H1 (cell line): ENCODE measurements around the gene GMEB1. TPM values are rescaled to one million over a fixed set of nuclear protein-coding genes. Genes with fewer than 3 reads are reported as not detected.

Experiments
- CTCF ChIA-PET: fragments of 300-600 bp; sonication (Branson Sonifier 250); formaldehyde crosslinking; loops from one replicate; lab custom pipeline; 2021; ENCODE audit not compliant: partially characterized antibody; lab: Charles Lee
- POLR2A ChIA-PET: fragments of 300-600 bp; sonication (Branson Sonifier 250); formaldehyde crosslinking; loops from one replicate; lab custom pipeline; 2021; ENCODE audit warnings: inconsistent platforms; ENCODE audit not compliant: partially characterized antibody; lab: Charles Lee
- DNase-seq, 2 experiments: peaks; one replicate each; pipeline versions ENCODE4 v3.0.0 to v3.0.0-alpha.2; 2010 to 2022; ENCODE audit warnings: low spot score in 2 of 2, low read depth in 1 of 2, mixed read lengths in 1 of 2
- FAIRE-seq: peaks from 2 replicates; lab custom pipeline; 2011; peaks lifted over from hg19 to GRCh38; lab: Jason Lieb, UNC
- H2AFZ ChIP-seq: 2 replicates; pipeline ENCODE4 v1.8.1; 2012; ENCODE audit warnings: low read length, inconsistent platforms
- H2AK5ac ChIP-seq: 2 replicates; pipeline ENCODE4 v1.6.1; 2013; ENCODE audit warnings: low read depth, low read length
- H2BK120ac ChIP-seq: replicated peaks from 2 replicates; pipeline ENCODE3; 2013; ENCODE audit warnings: low read depth, low read length, inconsistent platforms
- H2BK12ac ChIP-seq: 2 replicates; pipeline ENCODE4 v1.6.1; 2013; ENCODE audit warnings: low read depth, low read length
- H2BK15ac ChIP-seq: 2 replicates; pipeline ENCODE4 v1.6.1; 2013; ENCODE audit warnings: low read length
- H2BK20ac ChIP-seq: 2 replicates; pipeline ENCODE4 v1.6.1; 2013; ENCODE audit warnings: low read length
- H2BK5ac ChIP-seq: 2 replicates; pipeline ENCODE4 v1.6.1; 2013; ENCODE audit warnings: low read depth, low read length
- H3K14ac ChIP-seq: 2 replicates; pipeline ENCODE4 v1.6.1; 2013; ENCODE audit warnings: inconsistent platforms; ENCODE audit not compliant: insufficient read length
- H3K18ac ChIP-seq: 2 replicates; pipeline ENCODE4 v1.6.1; 2013; ENCODE audit warnings: low read length; ENCODE audit errors: extremely low read depth
- H3K23ac ChIP-seq: 2 replicates; pipeline ENCODE4 v1.6.1; 2013; ENCODE audit warnings: inconsistent platforms; ENCODE audit not compliant: insufficient read length
- H3K23me2 ChIP-seq: 2 replicates; pipeline ENCODE4 v1.6.1; 2013; ENCODE audit warnings: low read depth, low read length
- H3K27ac ChIP-seq: 2 replicates; pipeline ENCODE4 v1.6.1; 2011; ENCODE audit warnings: low read depth, low read length, inconsistent platforms
- H3K27me3 ChIP-seq, 4 experiments: replicated peaks in 1 of 4; 1 replicate in 1 of 4; 2 replicates in 3 of 4; pipeline versions ENCODE4 v1.6.1 to v1.8.1; 2011 to 2013; ENCODE audit warnings: low read length in 3 of 4, mild to moderate bottlenecking in 3 of 4, inconsistent platforms in 2 of 4, mixed read lengths in 2 of 4, moderate library complexity in 1 of 4; ENCODE audit not compliant: control insufficient read depth in 3 of 4, insufficient read depth in 3 of 4; ENCODE audit errors: extremely low read depth in 1 of 4
- H3K36me3 ChIP-seq, 4 experiments: 2 replicates each; pipeline versions ENCODE4 v1.6.1 to v1.8.1; 2011 to 2013; ENCODE audit warnings: mild to moderate bottlenecking in 4 of 4, low read length in 3 of 4, moderate library complexity in 2 of 4, control low read depth in 1 of 4, inconsistent platforms in 1 of 4; ENCODE audit not compliant: insufficient read depth in 4 of 4, control insufficient read depth in 2 of 4
- H3K4ac ChIP-seq: replicated peaks from 2 replicates; pipeline ENCODE3; 2013; ENCODE audit warnings: low read length, low read depth, mixed read lengths, inconsistent platforms; ENCODE audit not compliant: insufficient read length
- H3K4me1 ChIP-seq, 4 experiments: replicated peaks in 1 of 4; 1 replicate in 1 of 4; 2 replicates in 3 of 4; pipeline versions ENCODE4 v1.6.1 to v1.8.1; 2011 to 2013; ENCODE audit warnings: low read length in 3 of 4, inconsistent platforms in 2 of 4, mixed read lengths in 1 of 4; ENCODE audit not compliant: insufficient read depth in 4 of 4, control insufficient read depth in 3 of 4
- H3K4me2 ChIP-seq, 2 experiments: 2 replicates each; pipeline versions ENCODE4 v1.6.1 to v1.8.1; 2011 to 2013; ENCODE audit warnings: low read depth in 2 of 2, low read length in 2 of 2, control low read depth in 1 of 2, inconsistent platforms in 1 of 2, mild to moderate bottlenecking in 1 of 2; ENCODE audit not compliant: insufficient read depth in 1 of 2
- H3K4me3 ChIP-seq, 4 experiments: fragments of 200-600, 300-600 bp in 1 of 4; sonication (generic), shearing (Covaris generic), sonication (Bioruptor Twin) in 1 of 4; 2 replicates each; pipeline versions ENCODE4 v1.5.1 to v1.8.1; 2011 to 2016; ENCODE audit warnings: low read length in 4 of 4, low read depth in 3 of 4, control low read depth in 2 of 4, inconsistent platforms in 2 of 4, mild to moderate bottlenecking in 2 of 4, mixed read lengths in 1 of 4, moderate library complexity in 1 of 4; ENCODE audit not compliant: insufficient read depth in 2 of 4; ENCODE audit errors: extremely low read depth in 1 of 4
- H3K56ac ChIP-seq: replicated peaks from 2 replicates; pipeline ENCODE3; 2013; ENCODE audit warnings: low read depth, mild to moderate bottlenecking, mixed read lengths, low read length, inconsistent platforms; ENCODE audit not compliant: insufficient read length
- H3K79me1 ChIP-seq: 2 replicates; pipeline ENCODE4 v1.6.1; 2013; ENCODE audit warnings: low read depth, low read length, control low read depth
- H3K79me2 ChIP-seq, 2 experiments: 2 replicates each; pipeline versions ENCODE4 v1.6.1 to v1.8.1; 2012 to 2013; ENCODE audit warnings: low read length in 2 of 2, mild to moderate bottlenecking in 2 of 2, inconsistent platforms in 1 of 2; ENCODE audit not compliant: insufficient read depth in 2 of 2, control insufficient read depth in 1 of 2
- H3K9ac ChIP-seq, 4 experiments: replicated peaks in 1 of 4; 1 replicate in 1 of 4; 2 replicates in 3 of 4; pipeline versions ENCODE4 v1.6.1 to v1.8.1; 2011 to 2013; ENCODE audit warnings: low read depth in 3 of 4, low read length in 3 of 4, control low read depth in 2 of 4, mild to moderate bottlenecking in 2 of 4, moderate library complexity in 2 of 4, inconsistent platforms in 1 of 4; ENCODE audit errors: extremely low read depth in 1 of 4
- H3K9me3 ChIP-seq, 2 experiments: 2 replicates each; pipeline versions ENCODE4 v1.6.1 to v1.8.1; 2012 to 2013; ENCODE audit warnings: mild to moderate bottlenecking in 2 of 2, moderate library complexity in 2 of 2, control low read depth in 1 of 2, inconsistent platforms in 1 of 2, low read depth in 1 of 2, low read length in 1 of 2, mixed read lengths in 1 of 2; ENCODE audit not compliant: insufficient read depth in 2 of 2
- H4K20me1 ChIP-seq, 2 experiments: replicated peaks in 1 of 2; 2 replicates each; pipeline versions ENCODE3 to v1.8.1; 2011 to 2013; ENCODE audit warnings: inconsistent platforms in 2 of 2, low read length in 2 of 2, mild to moderate bottlenecking in 1 of 2; ENCODE audit not compliant: insufficient read depth in 2 of 2, control insufficient read depth in 1 of 2
- H4K5ac ChIP-seq: 2 replicates; pipeline ENCODE4 v1.6.1; 2013; ENCODE audit warnings: low read length, low read depth, mixed read lengths, inconsistent platforms; ENCODE audit not compliant: insufficient read length
- H4K8ac ChIP-seq: 2 replicates; pipeline ENCODE4 v1.8.0; 2013; ENCODE audit warnings: mild to moderate bottlenecking, moderate library complexity, low read length, inconsistent platforms; ENCODE audit not compliant: insufficient read depth; ENCODE audit errors: extremely low read depth
- H4K91ac ChIP-seq: replicated peaks from 2 replicates; pipeline ENCODE3; 2013; ENCODE audit warnings: low read length, mixed read lengths, inconsistent platforms; ENCODE audit not compliant: insufficient read length
- BRCA1 ChIP-seq: IDR thresholded peaks from 2 replicates; pipeline ENCODE4 v1.6.1; 2012; ENCODE audit warnings: low read depth, low read length, improper control_type of control experiment
- CBX5 ChIP-seq: fragments of 300-800, 300-1000 bp; sonication (generic); IDR thresholded peaks from 2 replicates; pipeline ENCODE4 v1.7.1; 2016; ENCODE audit warnings: antibody characterized with exemption, low read length, low read depth
- HDAC2 ChIP-seq, 2 experiments: fragments of 300-600 bp in 1 of 2; sonication (generic) in 1 of 2; IDR thresholded peaks; 2 replicates each; pipeline ENCODE4 v1.6.1; 2011 to 2012; ENCODE audit warnings: low read depth in 2 of 2, low read length in 2 of 2, mild to moderate bottlenecking in 2 of 2, moderate library complexity in 2 of 2, borderline replicate concordance in 1 of 2, inconsistent platforms in 1 of 2
- HDAC6 ChIP-seq: IDR thresholded peaks from one replicate; pipeline ENCODE4 v1.7.1; 2012; ENCODE audit warnings: low read depth, mild to moderate bottlenecking, inconsistent platforms, low read length, moderate library complexity
- JUND ChIP-seq: IDR thresholded peaks from 2 replicates; pipeline ENCODE4 v1.6.1; 2011; ENCODE audit warnings: mild to moderate bottlenecking, improper control_type of control experiment, low read length
- TCF12 ChIP-seq: IDR thresholded peaks from 2 replicates; pipeline ENCODE4 v1.6.1; 2011; ENCODE audit warnings: low read depth, mild to moderate bottlenecking, low read length
- WGBS, 2 experiments: shearing (Covaris generic) in 1 of 2; methylation state at CpG; one replicate each; pipeline versions ENCODE4 v1.1.6 to v1.1.7; 2013 to 2015; ENCODE audit warnings: low lambda C conversion rate in 2 of 2, mixed read lengths in 2 of 2, inconsistent platforms in 1 of 2, low coverage in 1 of 2, missing lambda C conversion rate in 1 of 2; ENCODE audit not compliant: insufficient replicate concordance in 2 of 2, insufficient coverage in 1 of 2, insufficient read length in 1 of 2; ENCODE audit errors: extremely low coverage in 1 of 2, missing lambda C conversion rate in 1 of 2; 5-methylcytosine and 5-hydroxymethylcytosine counted together
- polyA plus RNA-seq, 7 experiments: library from polyadenylated mRNA; depleted of rRNA in 3 of 7; stranded (reverse) in 5 of 7; unstranded in 2 of 7; fragments of >200 nt in 5 of 7; fragments of 200-250 nt in 2 of 7; gene quantifications; 1 replicate in 5 of 7; 2 replicates in 1 of 7; 4 replicates in 1 of 7; pipeline versions ENCODE4 v1.2.1 to v1.2.3, GENCODE V29; 2011 to 2013; ENCODE audit warnings: missing spikeins in 2 of 7, mixed read lengths in 2 of 7
- total RNA-seq: library from RNA; stranded (reverse); fragmentation: NEBNext Ultra II Directional; extraction: Animal tissue kit (Norgen Biotek cat#: 25700); gene quantifications from 2 replicates; pipeline ENCODE4 v1.2.1, GENCODE V29; 2021

Gene GMEB1
- total and polyA plus RNA-seq, 2 of the 8 experiments (the other 6 are each of a cell fraction or from before 2014, with no cell fraction given) = 13.3 to 26.2 TPM

DNA sequence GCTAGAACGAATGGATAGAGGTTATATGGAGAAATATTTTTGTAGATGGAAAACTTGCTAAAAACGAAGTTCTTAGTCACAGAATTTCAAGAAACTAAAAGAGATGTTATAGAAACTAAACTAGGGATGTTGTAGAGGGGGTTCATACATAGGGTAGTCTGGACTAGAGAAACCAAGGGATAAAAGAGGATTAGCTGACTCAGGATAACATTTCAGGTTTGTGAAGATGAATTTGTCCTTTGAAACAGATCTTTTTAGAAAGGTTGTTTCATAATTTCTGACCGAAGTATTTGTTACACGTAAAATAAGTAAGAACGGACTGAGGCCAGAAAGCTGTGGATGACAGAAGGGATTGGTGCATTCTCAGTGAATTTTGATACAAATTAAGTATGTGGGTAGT lies 81.7 kb downstream of the GMEB1 start:
- no peak overlapping the region for H2AFZ ChIP-seq
- no peaks in the 10 kb centered on the region for H3K79me1 ChIP-seq
- no peak overlapping the region for H3K18ac ChIP-seq
- ChIA-PET POLR2A (interaction anchor here (0.6 to 18.9 kb wide), 7 partner anchors 9 to 421 kb away, joined by 3 to 369 read pairs (median 4); partner anchors contain the start of gene YTHDF2), CTCF (interaction anchor here (1.3 to 1.8 kb wide), 2 partner anchors 92 to 127 kb away, joined by 4 to 5 read pairs; no protein-coding TSS in a partner anchor)
- no peak overlapping the region for H2AK5ac ChIP-seq
- FAIRE-seq (no peak), DNase-seq (no peak)
- H3K9ac ChIP-seq = no peak overlapping the region
- no peak overlapping the region for H2BK15ac ChIP-seq
- no peaks in the 10 kb centered on the region for H3K23me2 ChIP-seq
- 90% methylated on average over 5 of the region's 5 CpGs; no CpG with 5 or more reads in 1 of the 2 experiments for WGBS, 2 experiments
- no peak overlapping the region for H4K8ac ChIP-seq
- H2BK5ac ChIP-seq = no peak overlapping the region
- no peaks in the 10 kb centered on the region for H3K27me3 ChIP-seq
- no peak overlapping the region for H3K4ac ChIP-seq
- H2BK120ac ChIP-seq = no peak overlapping the region
- H2BK20ac ChIP-seq = no peak overlapping the region
- peaks cover 3 to 52% (median 11%) of the 10 kb centered on the region in 4 experiments; a peak in 6 of 8 replicates for H3K36me3 ChIP-seq
- peaks cover 31 to 38% of the 10 kb centered on the region in 2 experiments for H4K20me1 ChIP-seq
- H3K4me2 ChIP-seq = no peak overlapping the region
- no peak overlapping the region for H2BK12ac ChIP-seq
- no peaks in the 10 kb centered on the region for H3K9me3 ChIP-seq
- H4K91ac ChIP-seq = no peak overlapping the region
- H3K4me1 ChIP-seq = peaks cover 0 to 5% (median under 1%) of the 10 kb centered on the region in 4 experiments; a peak in 2 of 7 replicates
- no peak overlapping the region for H3K23ac ChIP-seq
- H3K4me3 ChIP-seq = no peak overlapping the region
- TF ChIP-seq HDAC2 (IDR thresholded peaks at IDR 0.05; ENCODE audit: borderline replicate concordance in 1 of 2, low read depth in 2 of 2, low read length in 2 of 2) (no peak), TCF12 (no peak), HDAC6 (no peak), BRCA1 (no peak), JUND (no peak), CBX5 (no peak)
- no peak overlapping the region for H3K14ac ChIP-seq
- no peak overlapping the region for H3K27ac ChIP-seq
- no peak overlapping the region for H3K56ac ChIP-seq
- peaks cover 85 to 100% of the 10 kb centered on the region in 2 experiments for H3K79me2 ChIP-seq
- no peak overlapping the region for H4K5ac ChIP-seq
